Measurements from ENCODE around the gene CHRM2. TPM values are rescaled to one million over a fixed set of nuclear protein-coding genes. Genes with fewer than 3 reads are reported as not detected.

The CHRM2 gene
- total RNA-seq, 1 donor from 2014 or later, result 0.52 TPM

DNA sequence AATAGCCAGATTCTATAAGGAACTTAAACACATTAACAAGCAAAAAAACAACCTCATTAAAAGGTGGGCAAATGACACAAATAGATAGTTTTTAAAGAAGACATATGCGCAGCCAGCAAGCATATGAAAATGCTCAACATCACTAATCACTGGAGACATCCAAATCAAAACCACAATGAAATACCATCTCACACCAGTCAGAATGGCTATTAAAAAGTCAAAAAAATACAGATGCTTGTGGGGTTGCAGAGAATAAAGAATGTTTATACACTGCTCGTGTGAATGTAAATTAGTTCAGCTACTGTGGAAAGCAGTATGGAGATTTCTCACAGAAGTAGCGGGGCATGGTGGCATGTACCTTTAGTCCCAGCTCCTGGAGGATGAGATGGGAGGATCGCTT lies 164.0 kb downstream of the CHRM2 start:
- Histone ChIP-seq H3K9me3 (ENCODE audit: control insufficient read depth in 3 of 3, low read length in 3 of 3) (no peaks in the 10 kb centered on the region), H3K27ac (ENCODE audit: low read depth, low read length) (no peak overlapping the region), H3K4me3 (ENCODE audit: low read length in 3 of 3) (no peak overlapping the region), H3K27me3 (ENCODE audit: control insufficient read depth in 3 of 3, insufficient read depth in 3 of 3, low read length in 3 of 3) (no peaks in the 10 kb centered on the region), H3K4me1 (ENCODE audit: control insufficient read depth in 3 of 3, insufficient read depth in 3 of 3, low read length in 3 of 3) (no peaks in the 10 kb centered on the region), H3K9ac (ENCODE audit: low read depth in 1 of 3, low read length in 3 of 3) (no peak overlapping the region), H3K36me3 (ENCODE audit: control insufficient read depth in 3 of 3, insufficient read depth in 3 of 3, low read length in 3 of 3) (no peaks in the 10 kb centered on the region)

DNA sequence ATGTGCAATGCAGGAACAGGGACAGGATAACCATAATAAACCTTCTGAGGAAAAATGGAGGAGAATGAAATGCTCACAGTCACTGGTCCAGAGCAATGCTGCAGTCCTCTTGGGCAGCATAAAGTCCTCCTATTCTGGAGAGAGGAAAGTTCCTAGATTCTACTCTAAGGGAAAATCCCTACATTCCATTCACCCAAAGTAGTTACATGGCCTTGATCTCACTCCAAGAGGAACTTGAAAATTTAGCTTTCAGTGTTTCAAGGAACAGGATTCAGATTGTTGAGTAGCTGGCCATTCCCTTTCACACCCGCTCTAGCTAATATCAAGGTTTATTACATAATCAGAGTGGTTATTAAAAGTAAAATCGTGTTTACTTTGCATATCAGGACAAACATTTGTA lies 168.3 kb downstream of the CHRM2 start:
- no peak overlapping the region for H3K27ac ChIP-seq (ENCODE audit: low read depth, low read length)
- no peaks in the 10 kb centered on the region for H3K27me3 ChIP-seq (ENCODE audit: control insufficient read depth in 3 of 3, insufficient read depth in 3 of 3, low read length in 3 of 3)
- H3K4me3 ChIP-seq (ENCODE audit: low read length in 3 of 3), result no peak overlapping the region
- no peaks in the 10 kb centered on the region for H3K4me1 ChIP-seq (ENCODE audit: control insufficient read depth in 3 of 3, insufficient read depth in 3 of 3, low read length in 3 of 3)
- H3K9me3 ChIP-seq (ENCODE audit: control insufficient read depth in 3 of 3, low read length in 3 of 3), result no peaks in the 10 kb centered on the region
- no peaks in the 10 kb centered on the region for H3K36me3 ChIP-seq (ENCODE audit: control insufficient read depth in 3 of 3, insufficient read depth in 3 of 3, low read length in 3 of 3)
- H3K9ac ChIP-seq (ENCODE audit: low read depth in 1 of 3, low read length in 3 of 3), result no peak overlapping the region

DNA sequence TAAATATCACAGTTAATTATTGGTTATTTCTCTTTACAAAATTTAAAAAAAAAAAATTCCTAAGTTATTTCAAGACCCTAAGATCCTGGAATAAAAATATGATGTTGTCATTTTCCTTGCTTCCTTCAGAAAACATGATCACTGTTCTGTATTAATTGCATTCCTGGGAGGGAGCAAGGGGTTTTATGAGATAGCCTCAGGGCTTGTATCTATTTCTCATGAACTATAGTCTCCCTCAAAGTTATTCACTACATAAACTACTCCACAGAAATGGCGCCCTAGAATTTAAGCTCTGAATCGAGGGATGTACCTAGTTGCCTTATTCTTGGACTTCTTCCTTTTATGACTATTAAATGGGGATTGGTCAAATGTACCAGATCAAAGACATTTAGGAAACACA lies 170.3 kb downstream of the CHRM2 start:
- no peak overlapping the region for H3K4me3 ChIP-seq (ENCODE audit: low read length in 3 of 3)

DNA sequence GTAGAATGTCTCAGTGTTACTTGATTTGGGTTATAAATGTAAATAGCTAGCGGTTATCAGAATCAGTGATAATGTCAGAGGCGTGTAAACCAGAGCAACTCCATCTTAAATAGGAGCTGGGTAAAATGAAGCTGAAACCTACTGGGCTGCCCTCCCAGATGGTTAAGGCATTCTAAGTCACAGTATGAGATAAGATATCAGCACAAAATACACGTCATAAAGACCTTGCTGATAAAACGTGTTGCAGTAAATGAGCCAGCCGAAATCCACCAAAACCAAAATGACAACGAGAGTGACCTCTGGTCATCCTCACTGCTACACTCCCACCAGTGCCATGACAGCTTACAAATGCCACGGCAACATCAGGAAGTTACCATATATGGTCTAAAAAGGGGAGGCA lies 172.3 kb downstream of the CHRM2 start:
- Histone ChIP-seq H3K27me3 (ENCODE audit: control insufficient read depth in 3 of 3, insufficient read depth in 3 of 3, low read length in 3 of 3) (no peaks in the 10 kb centered on the region), H3K9me3 (ENCODE audit: control insufficient read depth in 3 of 3, low read length in 3 of 3) (no peaks in the 10 kb centered on the region), H3K9ac (ENCODE audit: low read depth in 1 of 3, low read length in 3 of 3) (no peak overlapping the region), H3K27ac (ENCODE audit: low read depth, low read length) (no peak overlapping the region), H3K4me1 (ENCODE audit: control insufficient read depth in 3 of 3, insufficient read depth in 3 of 3, low read length in 3 of 3) (no peaks in the 10 kb centered on the region), H3K36me3 (ENCODE audit: control insufficient read depth in 3 of 3, insufficient read depth in 3 of 3, low read length in 3 of 3) (no peaks in the 10 kb centered on the region), H3K4me3 (ENCODE audit: low read length in 3 of 3) (no peak overlapping the region)

More for the DNA sequence above, 170.3 kb downstream of the CHRM2 start:
- Histone ChIP-seq H3K36me3 (ENCODE audit: control insufficient read depth in 3 of 3, insufficient read depth in 3 of 3, low read length in 3 of 3) (no peaks in the 10 kb centered on the region), H3K9me3 (ENCODE audit: control insufficient read depth in 3 of 3, low read length in 3 of 3) (no peaks in the 10 kb centered on the region), H3K4me1 (ENCODE audit: control insufficient read depth in 3 of 3, insufficient read depth in 3 of 3, low read length in 3 of 3) (no peaks in the 10 kb centered on the region), H3K9ac (ENCODE audit: low read depth in 1 of 3, low read length in 3 of 3) (no peak overlapping the region), H3K27me3 (ENCODE audit: control insufficient read depth in 3 of 3, insufficient read depth in 3 of 3, low read length in 3 of 3) (no peaks in the 10 kb centered on the region), H3K27ac (ENCODE audit: low read depth, low read length) (no peak overlapping the region)

DNA sequence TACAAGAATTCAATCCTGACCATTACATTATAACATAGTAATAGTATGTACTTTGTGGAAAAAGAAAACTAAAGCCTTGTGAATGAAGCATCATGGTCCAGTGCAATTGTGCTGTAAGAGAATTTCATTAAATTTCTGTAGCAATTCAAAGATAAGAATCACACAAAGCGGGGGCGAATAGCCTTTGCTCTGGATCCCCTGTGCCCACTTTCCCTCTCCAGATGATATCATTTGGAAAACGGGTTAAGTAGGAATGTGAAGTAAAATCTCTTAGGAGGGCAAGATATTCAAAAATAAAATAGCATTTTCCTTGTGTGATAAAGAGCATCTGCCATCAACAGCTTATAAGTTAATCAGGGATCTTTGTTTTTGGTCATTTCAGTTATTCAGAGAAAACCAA lies 177.1 kb downstream of the CHRM2 start:
- Histone ChIP-seq H3K4me3 (ENCODE audit: low read length in 3 of 3) (no peak overlapping the region), H3K4me1 (ENCODE audit: control insufficient read depth in 3 of 3, insufficient read depth in 3 of 3, low read length in 3 of 3) (no peaks in the 10 kb centered on the region), H3K9ac (ENCODE audit: low read depth in 1 of 3, low read length in 3 of 3) (no peak overlapping the region), H3K36me3 (ENCODE audit: control insufficient read depth in 3 of 3, insufficient read depth in 3 of 3, low read length in 3 of 3) (no peaks in the 10 kb centered on the region), H3K27me3 (ENCODE audit: control insufficient read depth in 3 of 3, insufficient read depth in 3 of 3, low read length in 3 of 3) (no peaks in the 10 kb centered on the region), H3K9me3 (ENCODE audit: control insufficient read depth in 3 of 3, low read length in 3 of 3) (no peaks in the 10 kb centered on the region), H3K27ac (ENCODE audit: low read depth, low read length) (no peak overlapping the region)

DNA sequence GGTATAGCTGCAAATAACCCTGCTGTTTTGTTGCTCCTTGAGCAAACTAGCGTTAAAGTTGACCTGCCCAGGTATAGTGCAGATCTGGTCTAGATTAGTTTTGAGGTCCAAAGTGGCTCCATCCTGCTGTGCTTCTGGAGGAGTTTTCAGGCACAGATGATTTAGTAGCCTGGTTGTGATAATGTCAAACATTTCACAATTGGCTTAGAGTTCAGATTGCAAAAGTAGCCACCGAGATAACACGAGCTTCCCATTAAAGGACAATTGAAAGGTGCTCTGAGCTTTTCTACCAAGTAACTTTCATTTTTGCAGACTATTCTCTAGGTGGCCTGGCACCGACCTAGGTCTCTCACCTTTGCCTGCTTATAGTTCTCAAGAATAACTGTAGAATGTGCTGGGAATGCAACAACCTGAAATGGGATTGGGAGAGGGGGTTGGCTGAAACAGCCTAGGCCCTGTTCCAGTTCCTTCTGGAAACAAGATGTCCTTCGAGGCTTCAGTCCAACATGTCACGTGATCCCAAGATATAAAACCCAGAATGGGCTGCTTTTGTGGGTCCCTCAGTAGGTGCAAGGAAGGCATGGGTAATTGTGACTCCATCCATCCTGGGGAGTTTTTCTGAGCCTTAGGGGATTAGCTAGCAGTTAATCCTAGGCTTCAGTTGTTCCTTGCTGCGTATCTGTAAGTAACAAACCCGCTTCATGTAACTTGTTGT lies 201.0 kb downstream of the CHRM2 start:
- Histone ChIP-seq H3K9me3 (ENCODE audit: control insufficient read depth in 3 of 3, low read length in 3 of 3) (no peaks in the 10 kb centered on the region), H3K9ac (ENCODE audit: low read depth in 1 of 3, low read length in 3 of 3) (no peak overlapping the region), H3K4me1 (ENCODE audit: control insufficient read depth in 3 of 3, insufficient read depth in 3 of 3, low read length in 3 of 3) (no peaks in the 10 kb centered on the region), H3K27me3 (ENCODE audit: control insufficient read depth in 3 of 3, insufficient read depth in 3 of 3, low read length in 3 of 3) (no peaks in the 10 kb centered on the region), H3K4me3 (ENCODE audit: low read length in 3 of 3) (no peak overlapping the region), H3K36me3 (ENCODE audit: control insufficient read depth in 3 of 3, insufficient read depth in 3 of 3, low read length in 3 of 3) (no peaks in the 10 kb centered on the region), H3K27ac (ENCODE audit: low read depth, low read length) (no peak overlapping the region)

Small RNA genes lying within 50 kb of the gene (small RNA-seq; reads per million reads assigned to genes)
- not detected for gene KRT8P51
- not detected for gene MIR490
